Ascending aorta (tissue), 2 donors: Measurements from ENCODE around the gene PIP5K1B. TPM values are rescaled to one million over a fixed set of nuclear protein-coding genes. Genes with fewer than 3 reads are reported as not detected.

Source experiments
- DNase-seq, 2 donors: peaks; one replicate each; pipeline ENCODE4 v3.0.0-alpha.2; 2019; ENCODE audit warnings: low spot score in 2 of 2
- H3K27ac ChIP-seq, 2 donors: fragments of 200-600 bp; sonication (generic); one replicate each; pipeline ENCODE4 v1.5.1; 2016 to 2017; ENCODE audit warnings: mild to moderate bottlenecking in 1 of 2
- H3K27me3 ChIP-seq: fragments of 200-600 bp; sonication (generic); one replicate; pipeline ENCODE4 v1.5.1; 2017
- H3K36me3 ChIP-seq, 2 donors: fragments of 200-600 bp; sonication (generic); one replicate each; pipeline ENCODE4 v1.5.1; 2016
- H3K4me1 ChIP-seq, 2 donors: fragments of 200-600 bp; sonication (generic); one replicate each; pipeline ENCODE4 v1.5.1; 2016 to 2017; ENCODE audit warnings: mild to moderate bottlenecking in 1 of 2
- H3K4me3 ChIP-seq, 2 donors: fragments of 200-600 bp; sonication (generic); one replicate each; pipeline ENCODE4 v1.5.1; 2016 to 2017; ENCODE audit warnings: mild to moderate bottlenecking in 1 of 2
- H3K9me3 ChIP-seq, 2 donors: fragments of 200-600 bp; sonication (generic); one replicate each; pipeline ENCODE4 v1.5.1; 2016
- intact Hi-C: fragments of 100-400 bp; cut with DNase I; formaldehyde crosslinking; loops from one replicate; pipeline ENCODE4 v1.15.1; 2023
- total RNA-seq: library from RNA; depleted of rRNA; stranded (reverse); fragments of >200 nt; gene quantifications from one replicate; pipeline ENCODE4 v1.1.0, GENCODE V29; 2016
- TF ChIP-seq, protein P1 (sequence below), 3 experiments: fragments of 200-600 bp in 2 of 3; fragments of 450-650 bp in 1 of 3; sonication (generic) in 2 of 3; IDR thresholded peaks; one replicate each; pipeline ENCODE4 v1.5.1; 2016 to 2019; ENCODE audit warnings: antibody characterized with exemption in 3 of 3, mild to moderate bottlenecking in 1 of 3, moderate library complexity in 1 of 3

Gene PIP5K1B
- total RNA-seq, 1 donor from 2014 or later: 0.85 TPM

DNA sequence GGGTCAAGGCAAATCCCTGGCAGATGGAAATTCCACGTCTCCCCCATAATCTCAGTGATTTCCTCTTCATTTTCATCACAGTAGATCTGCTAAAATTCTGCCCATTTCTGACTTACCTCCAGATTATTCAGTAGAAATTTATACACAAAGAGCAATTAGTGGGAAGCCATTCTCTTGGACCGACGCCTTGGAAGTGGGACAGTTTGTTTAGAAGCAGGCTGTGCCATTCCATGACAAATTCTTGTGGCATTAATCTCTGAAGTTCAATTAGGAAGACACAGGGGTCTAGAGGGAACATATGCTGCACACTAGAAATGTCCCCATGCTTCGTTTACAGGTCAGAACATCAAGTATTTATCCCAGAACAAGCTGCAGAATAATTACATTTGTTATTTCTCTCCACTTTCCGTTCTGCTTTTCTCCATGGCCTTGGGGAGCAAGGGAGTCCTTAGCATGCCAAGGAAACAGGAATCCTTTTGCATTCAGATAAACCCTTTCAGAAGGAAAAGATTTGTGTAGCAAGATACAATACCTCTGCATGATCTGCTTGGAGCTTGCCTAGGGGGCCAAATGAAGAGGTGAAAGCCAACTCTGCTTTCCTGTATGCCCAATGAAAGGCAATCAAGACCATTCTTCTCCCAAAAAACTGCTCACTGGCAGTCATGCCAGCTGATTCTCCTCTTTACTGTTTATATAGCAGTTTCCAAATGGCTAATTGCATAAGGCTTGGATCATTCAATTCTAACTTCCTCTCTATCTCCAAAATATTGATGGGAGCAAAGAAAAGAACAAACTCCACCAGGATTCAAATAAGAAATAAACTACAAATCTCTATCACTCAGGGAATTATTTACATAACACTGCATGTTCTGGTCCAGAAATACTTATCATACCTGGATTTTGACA lies 311.4 kb downstream of the PIP5K1B start:
- no peak for DNase-seq
- intact Hi-C loops: no loop called here
- H3K4me1 ChIP-seq: no peaks in the 10 kb centered on the region
- no peak overlapping the region for H3K4me3 ChIP-seq
- H3K36me3 ChIP-seq: no peaks in the 10 kb centered on the region
- H3K9me3 ChIP-seq: no peaks in the 10 kb centered on the region
- no peak overlapping the region for H3K27ac ChIP-seq
- TF ChIP-seq, protein P1, sequence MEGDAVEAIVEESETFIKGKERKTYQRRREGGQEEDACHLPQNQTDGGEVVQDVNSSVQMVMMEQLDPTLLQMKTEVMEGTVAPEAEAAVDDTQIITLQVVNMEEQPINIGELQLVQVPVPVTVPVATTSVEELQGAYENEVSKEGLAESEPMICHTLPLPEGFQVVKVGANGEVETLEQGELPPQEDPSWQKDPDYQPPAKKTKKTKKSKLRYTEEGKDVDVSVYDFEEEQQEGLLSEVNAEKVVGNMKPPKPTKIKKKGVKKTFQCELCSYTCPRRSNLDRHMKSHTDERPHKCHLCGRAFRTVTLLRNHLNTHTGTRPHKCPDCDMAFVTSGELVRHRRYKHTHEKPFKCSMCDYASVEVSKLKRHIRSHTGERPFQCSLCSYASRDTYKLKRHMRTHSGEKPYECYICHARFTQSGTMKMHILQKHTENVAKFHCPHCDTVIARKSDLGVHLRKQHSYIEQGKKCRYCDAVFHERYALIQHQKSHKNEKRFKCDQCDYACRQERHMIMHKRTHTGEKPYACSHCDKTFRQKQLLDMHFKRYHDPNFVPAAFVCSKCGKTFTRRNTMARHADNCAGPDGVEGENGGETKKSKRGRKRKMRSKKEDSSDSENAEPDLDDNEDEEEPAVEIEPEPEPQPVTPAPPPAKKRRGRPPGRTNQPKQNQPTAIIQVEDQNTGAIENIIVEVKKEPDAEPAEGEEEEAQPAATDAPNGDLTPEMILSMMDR (IDR thresholded peaks at IDR 0.05): no peak
- no peaks in the 10 kb centered on the region for H3K27me3 ChIP-seq

DNA sequence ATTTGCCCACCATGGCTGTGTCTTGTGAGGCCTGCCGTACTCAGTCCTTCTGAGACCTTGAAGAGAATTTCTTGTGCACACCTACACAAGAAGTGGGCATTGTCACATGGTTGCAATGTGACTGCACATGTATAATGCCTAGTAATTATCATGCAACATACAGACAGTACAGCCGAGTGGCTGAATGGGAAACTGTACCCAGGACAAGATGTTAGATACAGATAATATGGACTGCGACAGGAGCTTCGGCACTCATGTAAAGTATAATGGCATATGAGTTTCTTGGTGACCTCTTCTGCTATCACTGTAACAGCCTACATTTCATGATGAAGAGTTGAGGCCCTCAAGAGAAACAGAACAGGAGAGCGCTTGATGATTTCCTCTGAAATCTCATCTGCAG lies 313.7 kb downstream of the PIP5K1B start:
- H3K27ac ChIP-seq: no peak overlapping the region
- intact Hi-C loops: no loop called here

DNA sequence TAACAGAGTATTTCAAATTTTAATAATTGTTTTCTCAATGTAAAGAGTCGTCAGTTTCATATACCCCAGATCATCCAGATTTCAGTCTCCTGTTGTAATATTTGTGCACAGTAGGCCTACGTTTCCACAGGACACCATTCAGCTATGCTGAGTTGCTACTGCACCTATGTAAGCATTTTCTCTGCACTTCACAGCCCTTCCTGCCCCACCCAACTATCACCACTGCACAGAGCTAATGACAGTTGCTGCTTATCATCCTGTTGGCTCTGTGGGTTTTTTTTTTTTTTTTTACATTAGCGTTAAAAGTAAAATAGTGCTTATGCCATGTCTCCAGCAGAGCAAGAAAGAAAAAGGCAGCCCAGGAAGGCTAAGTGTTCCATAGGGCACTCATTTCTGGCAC lies 314.8 kb downstream of the PIP5K1B start:
- no peaks in the 10 kb centered on the region for H3K27me3 ChIP-seq
- TF ChIP-seq, protein P1 (IDR thresholded peaks at IDR 0.05): no peak
- intact Hi-C loops: no loop called here
- no peak for DNase-seq
- no peak overlapping the region for H3K27ac ChIP-seq
- H3K36me3 ChIP-seq: no peaks in the 10 kb centered on the region
- H3K4me3 ChIP-seq: no peak overlapping the region
- no peaks in the 10 kb centered on the region for H3K9me3 ChIP-seq
- H3K4me1 ChIP-seq: no peaks in the 10 kb centered on the region

More for the DNA sequence above, 313.7 kb downstream of the PIP5K1B start:
- H3K36me3 ChIP-seq: no peaks in the 10 kb centered on the region
- no peak for DNase-seq
- no peaks in the 10 kb centered on the region for H3K27me3 ChIP-seq
- no peaks in the 10 kb centered on the region for H3K4me1 ChIP-seq
- TF ChIP-seq, protein P1 (IDR thresholded peaks at IDR 0.05): no peak
- H3K4me3 ChIP-seq: no peak overlapping the region
- H3K9me3 ChIP-seq: no peaks in the 10 kb centered on the region

DNA sequence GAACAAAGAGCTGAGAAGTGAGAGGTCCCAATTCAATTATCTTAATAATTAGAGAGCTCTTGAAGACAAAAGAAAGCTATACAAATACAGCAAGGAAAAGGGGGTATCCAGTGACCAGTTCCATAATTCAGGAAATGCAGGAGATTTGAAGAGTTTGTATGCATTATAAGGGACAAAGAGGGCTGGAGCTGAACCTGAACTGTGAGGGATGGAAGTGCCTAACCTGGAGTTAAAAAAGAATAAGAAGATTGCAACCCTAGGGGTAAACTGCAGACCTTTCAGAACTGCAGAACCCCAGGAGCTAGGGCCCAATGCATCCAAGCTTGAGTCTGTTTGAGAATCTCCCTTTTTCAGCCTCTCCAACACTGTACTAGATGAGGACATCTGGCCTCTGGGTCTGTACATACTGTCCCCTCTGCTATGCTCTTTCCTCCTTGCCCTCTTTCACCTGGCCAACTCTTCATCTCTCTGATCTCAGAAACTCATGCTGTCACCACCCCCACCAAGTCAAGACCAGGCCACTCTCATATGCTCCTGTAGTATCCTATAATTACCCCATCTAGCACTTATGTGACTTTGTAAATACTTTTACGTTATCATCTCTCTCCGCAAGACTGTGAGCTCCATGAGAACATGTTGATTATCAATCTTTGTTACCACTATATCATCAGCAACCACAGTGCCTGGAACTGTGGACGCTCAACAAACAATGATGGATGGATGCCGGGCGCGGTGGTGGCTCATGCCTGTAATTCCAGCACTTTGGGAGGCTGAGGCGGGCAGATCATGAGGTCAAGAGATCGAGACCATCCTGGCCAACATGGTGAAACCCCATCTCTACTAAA lies 315.5 kb downstream of the PIP5K1B start:
- intact Hi-C loops: no loop called here
- Histone ChIP-seq H3K4me1 (no peaks in the 10 kb centered on the region), H3K9me3 (no peaks in the 10 kb centered on the region), H3K27me3 (no peaks in the 10 kb centered on the region), H3K36me3 (no peaks in the 10 kb centered on the region), H3K27ac (no peak overlapping the region), H3K4me3 (no peak overlapping the region)
- DNase-seq: no peak
- TF ChIP-seq, protein P1 (IDR thresholded peaks at IDR 0.05): no peak

DNA sequence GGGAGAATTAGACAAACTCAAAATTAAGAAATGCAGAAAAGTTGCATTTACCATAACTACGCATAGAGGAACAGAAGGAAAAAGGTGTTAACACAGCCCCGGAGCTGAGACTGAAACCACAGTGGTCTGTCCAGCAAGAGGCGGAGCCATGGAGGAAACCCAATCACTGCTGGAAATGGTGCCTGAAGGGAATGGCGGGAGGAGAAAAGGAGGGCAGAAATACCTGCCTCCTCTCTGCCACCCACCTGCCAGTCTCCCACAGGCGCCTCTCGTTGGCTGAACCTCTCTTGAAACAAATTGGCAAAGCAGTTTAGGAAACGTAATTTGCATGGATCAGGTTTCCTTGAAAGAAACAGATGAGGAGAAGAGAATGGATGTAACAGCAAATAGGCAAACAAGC lies 318.6 kb downstream of the PIP5K1B start:
- H3K27me3 ChIP-seq: no peaks in the 10 kb centered on the region
- H3K9me3 ChIP-seq: no peaks in the 10 kb centered on the region
- no peaks in the 10 kb centered on the region for H3K36me3 ChIP-seq
- intact Hi-C loops: no loop called here
- peak overlapping the region in 1 of 2 donors; percentile 16 for H3K4me3 ChIP-seq
- TF ChIP-seq, protein P1 (IDR thresholded peaks at IDR 0.05): no peak
- no peak overlapping the region for H3K27ac ChIP-seq
- H3K4me1 ChIP-seq: no peaks in the 10 kb centered on the region
- no peak for DNase-seq
